Mammary epithelial cell (primary cell): ENCODE results near the gene HEATR9.

ENCODE experiments used
- CTCF ChIP-seq, 2 donors: IDR thresholded peaks in 1 of 2; conservative IDR thresholded peaks in 1 of 2; 2 replicates each; pipeline ENCODE4 v1.5.1; 2011 to 2012; ENCODE audit warnings: inconsistent platforms in 2 of 2, low read length in 2 of 2, mild to moderate bottlenecking in 2 of 2, control low read depth in 1 of 2, low read depth in 1 of 2; ENCODE audit not compliant: insufficient read depth in 1 of 2; ENCODE audit errors: extremely low read depth in 1 of 2
- EZH2 ChIP-seq: IDR thresholded peaks from 2 replicates; pipeline ENCODE4 v1.6.1; 2012; ENCODE audit warnings: low read length, inconsistent platforms, borderline replicate concordance

- no peak for TF ChIP-seq CTCF (conservative IDR thresholded peaks at IDR 0.05 in 1 of 2, IDR thresholded peaks at IDR 0.05 in 1 of 2; ENCODE audit: extremely low read depth in 1 of 2, insufficient read depth in 1 of 2, low read depth in 1 of 2, low read length in 2 of 2)
- TF ChIP-seq EZH2, result no peak
Observed at GRCh38 chr17:35912942-35913341, 44.3 kb upstream of the HEATR9 start.
